ENCODE results near the gene ATXN10. TPM values are rescaled to one million over a fixed set of nuclear protein-coding genes. Genes with fewer than 3 reads are reported as not detected.

The ATXN10 gene
- total and polyA plus RNA-seq, 2 of the 8 experiments (the other 6 are each of a cell fraction or from before 2014, with no cell fraction given) = 134 to 210 TPM

DNA sequence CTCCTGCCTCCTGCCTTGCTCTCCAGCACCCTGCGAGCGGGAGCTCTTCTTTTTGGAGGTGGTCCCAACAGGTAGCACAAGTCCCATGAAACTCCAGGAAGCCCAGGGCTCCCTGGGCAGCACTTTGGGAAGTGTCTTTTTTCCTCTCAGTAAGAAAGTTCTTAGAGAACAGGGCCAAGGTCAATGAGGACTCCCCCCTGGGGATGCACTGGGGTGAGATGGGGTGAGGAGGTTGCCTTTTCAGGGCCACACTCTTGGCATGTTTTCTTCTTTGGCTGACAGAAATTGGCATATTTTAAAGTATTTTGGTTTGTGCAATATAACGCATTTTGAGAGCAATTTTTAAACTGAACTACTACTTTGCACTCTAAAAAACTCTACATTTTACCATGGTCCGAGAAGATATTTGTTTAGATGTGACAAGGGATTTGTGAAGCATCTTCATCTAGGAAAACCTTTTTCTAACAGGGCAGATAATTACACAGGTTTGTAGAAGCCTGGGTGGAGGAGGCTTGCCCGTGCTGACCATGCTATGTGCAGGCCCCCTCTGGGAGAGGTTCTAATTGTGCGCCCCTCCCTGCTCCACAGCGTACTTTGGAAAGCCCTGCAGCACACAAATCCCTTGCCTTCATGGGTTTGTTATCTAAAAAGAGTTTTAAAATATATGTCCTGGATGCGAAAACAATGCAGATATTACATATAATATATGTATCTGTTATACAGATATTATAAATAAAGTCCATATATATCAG lies 165.0 kb downstream of the ATXN10 start (continued):
- TF ChIP-seq, protein P1, sequence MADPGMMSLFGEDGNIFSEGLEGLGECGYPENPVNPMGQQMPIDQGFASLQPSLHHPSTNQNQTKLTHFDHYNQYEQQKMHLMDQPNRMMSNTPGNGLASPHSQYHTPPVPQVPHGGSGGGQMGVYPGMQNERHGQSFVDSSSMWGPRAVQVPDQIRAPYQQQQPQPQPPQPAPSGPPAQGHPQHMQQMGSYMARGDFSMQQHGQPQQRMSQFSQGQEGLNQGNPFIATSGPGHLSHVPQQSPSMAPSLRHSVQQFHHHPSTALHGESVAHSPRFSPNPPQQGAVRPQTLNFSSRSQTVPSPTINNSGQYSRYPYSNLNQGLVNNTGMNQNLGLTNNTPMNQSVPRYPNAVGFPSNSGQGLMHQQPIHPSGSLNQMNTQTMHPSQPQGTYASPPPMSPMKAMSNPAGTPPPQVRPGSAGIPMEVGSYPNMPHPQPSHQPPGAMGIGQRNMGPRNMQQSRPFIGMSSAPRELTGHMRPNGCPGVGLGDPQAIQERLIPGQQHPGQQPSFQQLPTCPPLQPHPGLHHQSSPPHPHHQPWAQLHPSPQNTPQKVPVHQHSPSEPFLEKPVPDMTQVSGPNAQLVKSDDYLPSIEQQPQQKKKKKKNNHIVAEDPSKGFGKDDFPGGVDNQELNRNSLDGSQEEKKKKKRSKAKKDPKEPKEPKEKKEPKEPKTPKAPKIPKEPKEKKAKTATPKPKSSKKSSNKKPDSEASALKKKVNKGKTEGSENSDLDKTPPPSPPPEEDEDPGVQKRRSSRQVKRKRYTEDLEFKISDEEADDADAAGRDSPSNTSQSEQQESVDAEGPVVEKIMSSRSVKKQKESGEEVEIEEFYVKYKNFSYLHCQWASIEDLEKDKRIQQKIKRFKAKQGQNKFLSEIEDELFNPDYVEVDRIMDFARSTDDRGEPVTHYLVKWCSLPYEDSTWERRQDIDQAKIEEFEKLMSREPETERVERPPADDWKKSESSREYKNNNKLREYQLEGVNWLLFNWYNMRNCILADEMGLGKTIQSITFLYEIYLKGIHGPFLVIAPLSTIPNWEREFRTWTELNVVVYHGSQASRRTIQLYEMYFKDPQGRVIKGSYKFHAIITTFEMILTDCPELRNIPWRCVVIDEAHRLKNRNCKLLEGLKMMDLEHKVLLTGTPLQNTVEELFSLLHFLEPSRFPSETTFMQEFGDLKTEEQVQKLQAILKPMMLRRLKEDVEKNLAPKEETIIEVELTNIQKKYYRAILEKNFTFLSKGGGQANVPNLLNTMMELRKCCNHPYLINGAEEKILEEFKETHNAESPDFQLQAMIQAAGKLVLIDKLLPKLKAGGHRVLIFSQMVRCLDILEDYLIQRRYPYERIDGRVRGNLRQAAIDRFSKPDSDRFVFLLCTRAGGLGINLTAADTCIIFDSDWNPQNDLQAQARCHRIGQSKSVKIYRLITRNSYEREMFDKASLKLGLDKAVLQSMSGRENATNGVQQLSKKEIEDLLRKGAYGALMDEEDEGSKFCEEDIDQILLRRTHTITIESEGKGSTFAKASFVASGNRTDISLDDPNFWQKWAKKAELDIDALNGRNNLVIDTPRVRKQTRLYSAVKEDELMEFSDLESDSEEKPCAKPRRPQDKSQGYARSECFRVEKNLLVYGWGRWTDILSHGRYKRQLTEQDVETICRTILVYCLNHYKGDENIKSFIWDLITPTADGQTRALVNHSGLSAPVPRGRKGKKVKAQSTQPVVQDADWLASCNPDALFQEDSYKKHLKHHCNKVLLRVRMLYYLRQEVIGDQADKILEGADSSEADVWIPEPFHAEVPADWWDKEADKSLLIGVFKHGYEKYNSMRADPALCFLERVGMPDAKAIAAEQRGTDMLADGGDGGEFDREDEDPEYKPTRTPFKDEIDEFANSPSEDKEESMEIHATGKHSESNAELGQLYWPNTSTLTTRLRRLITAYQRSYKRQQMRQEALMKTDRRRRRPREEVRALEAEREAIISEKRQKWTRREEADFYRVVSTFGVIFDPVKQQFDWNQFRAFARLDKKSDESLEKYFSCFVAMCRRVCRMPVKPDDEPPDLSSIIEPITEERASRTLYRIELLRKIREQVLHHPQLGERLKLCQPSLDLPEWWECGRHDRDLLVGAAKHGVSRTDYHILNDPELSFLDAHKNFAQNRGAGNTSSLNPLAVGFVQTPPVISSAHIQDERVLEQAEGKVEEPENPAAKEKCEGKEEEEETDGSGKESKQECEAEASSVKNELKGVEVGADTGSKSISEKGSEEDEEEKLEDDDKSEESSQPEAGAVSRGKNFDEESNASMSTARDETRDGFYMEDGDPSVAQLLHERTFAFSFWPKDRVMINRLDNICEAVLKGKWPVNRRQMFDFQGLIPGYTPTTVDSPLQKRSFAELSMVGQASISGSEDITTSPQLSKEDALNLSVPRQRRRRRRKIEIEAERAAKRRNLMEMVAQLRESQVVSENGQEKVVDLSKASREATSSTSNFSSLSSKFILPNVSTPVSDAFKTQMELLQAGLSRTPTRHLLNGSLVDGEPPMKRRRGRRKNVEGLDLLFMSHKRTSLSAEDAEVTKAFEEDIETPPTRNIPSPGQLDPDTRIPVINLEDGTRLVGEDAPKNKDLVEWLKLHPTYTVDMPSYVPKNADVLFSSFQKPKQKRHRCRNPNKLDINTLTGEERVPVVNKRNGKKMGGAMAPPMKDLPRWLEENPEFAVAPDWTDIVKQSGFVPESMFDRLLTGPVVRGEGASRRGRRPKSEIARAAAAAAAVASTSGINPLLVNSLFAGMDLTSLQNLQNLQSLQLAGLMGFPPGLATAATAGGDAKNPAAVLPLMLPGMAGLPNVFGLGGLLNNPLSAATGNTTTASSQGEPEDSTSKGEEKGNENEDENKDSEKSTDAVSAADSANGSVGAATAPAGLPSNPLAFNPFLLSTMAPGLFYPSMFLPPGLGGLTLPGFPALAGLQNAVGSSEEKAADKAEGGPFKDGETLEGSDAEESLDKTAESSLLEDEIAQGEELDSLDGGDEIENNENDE (IDR thresholded peaks at IDR 0.05; ENCODE audit: insufficient replicate concordance, low read length) = no peak
- no peak for TF ChIP-seq POLR2AphosphoS5 (IDR thresholded peaks at IDR 0.05; ENCODE audit: low read depth, low read length)

Measured in H1 (cell line).